Measurements from ENCODE around the gene FARS2.

DNA sequence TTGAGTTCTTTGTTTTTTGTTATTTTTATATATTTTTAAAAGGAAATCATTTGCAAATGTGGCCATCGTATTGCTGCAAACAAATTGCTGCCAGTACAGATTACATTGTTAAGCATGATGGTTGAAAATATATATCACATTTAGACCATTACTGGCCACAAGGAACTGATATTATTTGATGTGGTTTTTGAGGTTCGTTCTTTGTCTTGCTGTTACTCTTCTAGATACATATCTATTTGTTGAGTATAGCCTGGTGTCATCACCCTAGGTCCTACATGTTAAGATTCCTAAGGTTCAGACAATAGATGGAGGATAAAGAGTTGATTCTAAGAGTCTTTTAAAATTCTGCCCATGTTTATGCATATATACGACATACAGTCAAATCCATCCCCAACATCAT is 306.0 kb downstream of the FARS2 start:
- TF ChIP-seq, protein P1, sequence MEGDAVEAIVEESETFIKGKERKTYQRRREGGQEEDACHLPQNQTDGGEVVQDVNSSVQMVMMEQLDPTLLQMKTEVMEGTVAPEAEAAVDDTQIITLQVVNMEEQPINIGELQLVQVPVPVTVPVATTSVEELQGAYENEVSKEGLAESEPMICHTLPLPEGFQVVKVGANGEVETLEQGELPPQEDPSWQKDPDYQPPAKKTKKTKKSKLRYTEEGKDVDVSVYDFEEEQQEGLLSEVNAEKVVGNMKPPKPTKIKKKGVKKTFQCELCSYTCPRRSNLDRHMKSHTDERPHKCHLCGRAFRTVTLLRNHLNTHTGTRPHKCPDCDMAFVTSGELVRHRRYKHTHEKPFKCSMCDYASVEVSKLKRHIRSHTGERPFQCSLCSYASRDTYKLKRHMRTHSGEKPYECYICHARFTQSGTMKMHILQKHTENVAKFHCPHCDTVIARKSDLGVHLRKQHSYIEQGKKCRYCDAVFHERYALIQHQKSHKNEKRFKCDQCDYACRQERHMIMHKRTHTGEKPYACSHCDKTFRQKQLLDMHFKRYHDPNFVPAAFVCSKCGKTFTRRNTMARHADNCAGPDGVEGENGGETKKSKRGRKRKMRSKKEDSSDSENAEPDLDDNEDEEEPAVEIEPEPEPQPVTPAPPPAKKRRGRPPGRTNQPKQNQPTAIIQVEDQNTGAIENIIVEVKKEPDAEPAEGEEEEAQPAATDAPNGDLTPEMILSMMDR (IDR thresholded peaks at IDR 0.05), result no peak
- no peak for TF ChIP-seq POLR2A (IDR thresholded peaks at IDR 0.05; ENCODE audit: low read depth)
